Activated CD8-positive, alpha-beta memory T cell treated with anti-CD3 and anti-CD28 coated beads for 1 hour (primary cell): ENCODE data around the gene KMO.

Experiments
- DNase-seq, 2 donors: peaks; one replicate each; pipeline ENCODE4 v3.0.0-alpha.2; 2020; ENCODE audit warnings: low read depth in 1 of 2; ENCODE audit errors: extremely low read depth in 1 of 2

Gene KMO

GRCh38 chr1:241591736-241592135 lies 59.6 kb downstream of the KMO start:
- DNase-seq = no peak

DNA sequence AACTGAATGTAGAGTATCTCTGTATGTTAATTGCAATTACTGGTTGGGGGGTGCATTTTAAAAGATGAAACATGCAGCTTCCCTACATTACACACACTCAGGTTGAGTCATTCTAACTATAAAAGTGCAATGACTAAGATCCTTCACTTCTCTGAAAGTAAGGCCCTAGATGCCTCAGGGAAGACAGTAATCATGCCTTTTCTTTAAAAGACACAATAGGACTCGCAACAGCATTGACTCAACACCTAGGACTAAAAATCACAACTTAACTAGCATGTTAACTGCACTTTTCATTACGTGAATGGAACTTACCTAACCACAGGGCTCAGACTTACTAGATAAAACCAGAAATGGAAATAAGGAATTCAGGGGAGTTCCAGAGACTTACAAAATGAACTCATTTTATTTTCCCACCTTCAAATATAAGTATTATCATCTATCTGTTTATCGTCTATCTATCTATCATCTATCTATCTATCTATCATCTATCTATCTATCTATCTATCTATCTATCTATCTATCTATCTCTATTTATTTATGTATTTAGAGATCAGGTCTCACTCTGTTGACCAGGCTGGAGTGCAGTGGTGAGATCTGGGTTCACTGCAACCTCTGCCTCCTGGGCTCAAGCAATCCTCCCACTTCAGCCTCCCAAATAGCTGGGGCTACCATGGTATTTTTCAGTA lies 60.2 kb downstream of the KMO start:
- no peak for DNase-seq

DNA sequence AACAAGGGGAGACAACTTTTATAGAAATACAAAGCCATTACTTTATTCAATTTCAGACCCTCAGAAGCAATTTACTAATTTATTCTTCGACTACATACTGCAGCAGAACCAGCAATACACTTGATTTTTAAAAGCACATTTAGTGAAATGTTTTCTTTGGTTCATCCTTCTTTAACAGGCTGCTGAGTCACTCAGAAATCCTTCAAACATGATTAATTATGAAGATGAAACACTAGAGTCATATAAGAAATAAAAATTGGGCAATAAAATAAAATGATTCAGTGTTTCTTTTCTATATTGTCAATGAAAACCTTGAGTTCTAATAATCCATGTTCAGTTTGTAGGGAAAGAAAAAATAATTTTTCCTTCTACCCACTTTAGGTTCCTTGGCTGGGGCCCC lies 61.0 kb downstream of the KMO start:
- DNase-seq = no peak

DNA sequence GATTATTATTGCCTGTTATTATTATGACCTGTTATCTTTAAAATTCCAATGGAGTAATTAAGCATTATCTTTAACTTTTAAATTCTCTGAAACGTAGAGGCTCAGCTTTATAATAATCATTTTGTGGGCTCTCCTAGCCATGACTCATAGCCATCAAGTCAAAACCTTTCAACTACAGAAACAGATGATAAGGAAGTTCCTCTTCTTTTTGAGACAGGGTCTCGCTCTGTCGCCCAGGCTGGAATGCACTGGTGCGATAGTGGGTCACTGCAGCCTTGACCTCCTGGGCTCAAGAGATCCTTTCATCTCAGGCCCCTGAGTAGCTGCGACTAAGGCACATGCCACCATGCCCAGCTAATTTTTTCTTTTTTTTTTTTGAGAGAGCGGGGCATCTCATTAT lies 64.5 kb downstream of the KMO start:
- no peak for DNase-seq

GRCh38 chr1:241598249-241598648 lies 66.1 kb downstream of the KMO start:
- no peak for DNase-seq

GRCh38 chr1:241600496-241600901 lies 68.3 kb downstream of the KMO start:
- no peak for DNase-seq

- DNase-seq = no peak
These were observed 71.6 kb downstream of the KMO start for GRCh38 chr1:241603731-241604245.

DNA sequence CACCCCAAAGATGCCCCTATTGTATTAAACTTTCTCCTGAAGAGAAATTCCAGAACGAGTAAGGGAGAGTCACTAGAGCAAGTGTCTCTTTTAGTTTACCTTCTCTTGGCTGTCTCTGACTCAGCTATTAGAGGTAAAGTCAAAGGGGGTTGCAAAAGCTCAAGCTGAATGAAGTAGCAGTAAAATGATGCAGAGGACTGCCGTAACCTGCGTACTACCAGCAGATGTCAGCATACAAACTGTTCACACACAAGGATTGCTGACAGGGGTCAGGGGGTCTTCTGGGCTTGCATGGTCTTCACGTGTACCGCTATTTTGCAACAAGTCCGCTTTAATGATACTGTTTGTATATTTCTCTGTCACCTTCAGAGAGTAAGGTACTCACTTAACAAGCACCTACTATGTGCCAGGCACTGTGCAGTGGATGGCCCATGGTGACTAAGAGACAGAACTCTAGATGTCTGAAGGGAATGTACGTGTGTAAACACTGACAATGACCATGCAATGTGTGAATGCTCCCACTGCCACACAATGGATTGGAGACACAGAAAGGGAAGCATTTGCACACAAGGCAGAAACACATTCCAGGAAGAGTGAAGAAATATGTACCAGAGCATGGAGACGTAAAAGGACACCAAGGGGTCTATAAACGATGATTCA lies 73.1 kb downstream of the KMO start:
- DNase-seq = no peak

DNA sequence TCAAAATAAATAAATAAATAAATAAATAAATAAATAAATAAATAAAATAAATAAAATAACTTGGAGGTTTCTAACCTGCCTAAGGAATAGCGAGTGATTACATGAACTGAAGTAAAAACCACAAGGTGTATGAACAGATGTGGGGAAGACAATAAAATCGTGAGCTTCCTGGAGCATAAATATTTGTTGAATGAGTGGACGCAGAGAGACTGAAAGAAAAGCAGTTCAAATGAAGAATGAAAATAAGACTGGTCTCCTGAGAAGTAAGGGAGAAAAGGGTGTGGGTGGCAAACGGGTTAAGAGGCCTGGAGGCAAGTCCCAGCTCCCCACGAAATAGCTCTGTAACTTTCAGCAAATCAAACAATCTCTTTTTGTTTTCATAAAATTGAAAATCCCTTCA lies 74.4 kb downstream of the KMO start:
- no peak for DNase-seq

DNA sequence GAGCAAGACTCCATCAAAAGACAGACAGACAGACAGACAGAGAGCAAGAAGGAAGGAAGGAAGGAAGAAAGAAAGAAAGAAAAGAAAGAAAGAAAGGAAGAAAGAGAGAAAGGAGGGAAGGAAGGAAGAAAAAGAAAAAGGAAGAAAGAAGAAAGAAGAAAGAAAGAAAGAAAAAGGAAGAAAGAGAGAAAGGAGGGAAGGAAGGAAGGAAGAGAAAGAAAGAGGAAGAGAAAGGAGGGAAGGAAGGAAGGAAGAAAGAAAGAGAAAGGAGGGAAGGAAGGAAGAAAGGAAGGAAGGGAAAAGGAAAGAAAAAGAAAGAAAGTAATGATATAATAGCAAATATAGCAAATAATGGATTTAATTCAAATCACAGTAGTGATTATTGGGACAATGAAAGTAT lies 75.3 kb downstream of the KMO start:
- no peak for DNase-seq

DNA sequence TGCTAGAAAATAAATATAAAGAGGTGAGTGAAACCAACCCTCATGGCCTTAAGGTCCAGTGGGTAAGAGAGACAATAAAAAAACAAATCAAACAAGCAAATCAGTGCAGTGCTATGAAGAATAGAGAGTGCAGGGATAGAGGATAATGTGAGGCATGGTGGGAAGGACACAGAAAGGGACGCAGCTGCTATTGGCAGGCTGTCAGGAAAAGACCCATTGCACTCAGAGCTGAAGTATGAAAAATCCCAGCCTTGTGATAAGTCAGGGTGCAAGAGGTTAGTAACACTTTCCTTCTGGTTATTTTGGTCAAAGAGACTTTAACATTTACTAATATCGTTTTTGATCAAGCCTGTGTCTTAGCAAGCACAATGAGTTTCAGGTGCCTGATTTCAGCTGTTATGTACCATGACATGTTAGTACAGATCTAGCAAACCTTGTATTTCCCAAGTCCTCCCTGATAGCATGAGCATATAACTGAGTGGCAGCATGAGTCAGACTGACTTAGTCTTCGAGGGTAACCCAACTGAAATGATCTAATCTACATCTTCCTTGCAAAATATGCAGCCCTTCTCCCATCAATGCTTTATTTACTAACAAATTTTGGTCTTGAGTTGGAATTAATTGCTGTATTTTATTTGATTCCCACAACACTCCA lies 76.3 kb downstream of the KMO start:
- no peak for DNase-seq

GRCh38 chr1:241610056-241610815 lies 78.1 kb downstream of the KMO start:
- no peak for DNase-seq

GRCh38 chr1:241611063-241611462 lies 78.9 kb downstream of the KMO start:
- DNase-seq = no peak

DNA sequence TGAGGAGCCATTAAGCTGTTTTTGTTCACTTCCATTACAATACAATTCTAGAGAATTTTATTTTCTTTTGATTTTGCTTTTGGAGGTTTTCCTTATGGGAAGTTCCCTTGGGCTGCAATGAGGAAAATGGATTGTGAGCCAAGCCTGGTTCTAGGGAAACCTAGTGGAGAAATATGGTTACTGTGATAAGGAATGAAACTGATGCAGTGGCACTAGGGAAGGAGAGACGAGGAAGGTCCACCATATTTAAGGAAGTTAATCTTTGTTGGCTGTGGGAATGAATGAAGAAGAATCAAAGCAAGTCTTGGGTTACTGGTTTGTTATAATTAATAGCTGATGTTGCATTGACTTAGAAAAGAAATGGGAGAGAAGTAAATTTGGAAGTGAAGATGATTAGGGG lies 79.6 kb downstream of the KMO start:
- DNase-seq = no peak

DNA sequence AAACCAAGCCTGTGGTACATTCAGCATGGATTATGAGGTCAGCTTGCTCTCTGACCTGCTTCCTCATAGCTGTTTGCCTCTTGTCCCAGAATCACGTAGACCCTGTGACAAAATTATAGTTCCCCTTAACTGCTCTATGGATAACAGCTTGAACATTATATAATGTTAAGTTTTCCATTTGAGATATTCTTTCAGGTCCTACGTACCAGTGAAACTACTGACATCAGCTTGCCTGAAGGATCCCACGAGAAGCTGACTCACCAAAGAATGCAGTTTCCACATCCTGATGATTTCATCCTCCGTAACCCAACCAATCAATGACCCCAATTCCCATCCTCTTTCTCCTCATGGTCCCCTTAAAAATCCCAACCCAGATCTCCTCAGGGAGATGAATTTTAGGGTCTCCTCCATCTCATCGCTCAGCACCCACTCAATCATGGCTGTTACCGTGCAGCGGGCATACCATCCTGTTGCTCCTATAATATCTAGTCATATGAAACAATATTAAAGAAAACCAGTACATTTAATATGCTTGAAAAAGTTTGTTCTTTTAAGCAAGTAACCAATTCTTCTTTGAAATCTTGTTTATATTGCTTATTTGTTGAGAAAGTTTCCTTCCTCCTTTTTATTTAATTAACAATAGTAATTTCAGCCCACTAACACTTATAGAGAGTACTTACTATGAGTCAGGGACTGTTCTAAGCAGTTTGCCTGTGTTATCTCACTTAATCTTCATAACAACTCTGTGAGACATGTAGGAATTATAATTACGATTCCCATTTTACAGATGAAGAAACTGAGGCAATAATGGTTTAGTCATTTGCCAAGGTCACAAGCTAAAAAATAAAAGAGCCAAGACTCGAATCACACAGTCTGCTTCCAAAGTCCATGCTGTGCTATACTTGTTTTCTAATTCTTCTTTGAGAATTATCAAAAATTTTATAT lies 80.6 kb downstream of the KMO start:
- DNase-seq = no peak

DNA sequence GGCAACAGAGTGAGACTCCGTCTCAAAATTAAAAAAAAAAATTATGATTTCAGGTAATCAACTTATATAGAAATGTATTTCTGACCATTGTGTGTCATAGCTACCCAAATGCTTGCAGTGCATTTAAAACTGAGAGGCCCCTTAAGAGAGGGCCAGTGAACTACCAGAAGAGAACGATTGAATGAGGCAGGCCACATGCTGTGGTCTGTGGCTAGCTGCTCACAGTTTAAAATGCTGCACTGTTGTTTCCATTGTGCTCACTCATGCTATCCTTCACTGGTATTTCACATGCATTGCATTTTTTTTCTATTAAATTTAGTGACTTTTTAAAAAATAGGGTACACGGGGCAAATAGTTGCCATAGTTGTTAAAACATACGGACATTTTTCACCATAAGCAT lies 82.0 kb downstream of the KMO start:
- DNase-seq = no peak

GRCh38 chr1:241614572-241614971 lies 82.4 kb downstream of the KMO start:
- no peak for DNase-seq

DNA sequence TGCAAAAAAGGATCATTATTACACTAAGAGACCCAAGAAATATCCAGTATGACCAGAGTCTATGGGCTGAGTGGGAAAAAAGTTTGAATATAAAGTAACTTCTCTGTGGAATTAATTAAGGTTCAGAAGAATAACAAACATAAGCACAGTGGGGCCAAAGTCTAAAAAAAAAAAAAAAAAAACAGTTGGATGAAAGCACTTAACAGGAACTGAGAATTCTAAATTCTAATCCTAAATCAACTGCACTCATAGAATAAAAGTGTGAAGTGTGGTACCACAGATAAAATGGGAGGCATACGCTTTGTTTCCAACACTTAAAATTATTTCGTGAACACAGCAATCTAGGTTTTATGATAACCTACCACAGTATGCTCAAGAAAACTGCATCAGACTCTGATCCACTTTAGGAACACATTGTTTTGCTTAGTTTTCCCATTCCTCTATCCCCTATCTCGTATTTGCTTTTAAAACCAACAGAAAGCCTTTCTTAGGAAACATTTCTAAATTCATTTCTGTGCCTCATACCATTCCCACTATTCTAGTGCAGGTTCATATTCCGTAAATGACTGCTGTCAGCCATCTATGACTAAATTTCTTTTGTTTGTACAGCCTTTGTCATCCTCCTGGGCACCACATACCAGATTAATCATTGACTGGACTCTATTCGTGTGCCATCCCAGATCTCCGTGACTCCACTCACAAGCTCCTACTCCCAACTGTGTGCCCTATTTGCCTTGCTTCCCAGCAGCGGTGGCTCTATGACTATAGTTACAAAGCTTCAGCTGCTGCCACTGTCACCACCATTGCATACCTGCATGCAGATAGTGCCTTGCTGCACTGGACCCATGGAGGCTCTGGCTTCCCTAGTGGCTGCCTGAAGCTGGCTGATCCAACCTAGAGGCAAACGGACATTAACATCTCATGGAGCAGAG lies 83.1 kb downstream of the KMO start:
- no peak for DNase-seq

- DNase-seq = no peak
These were observed 85.2 kb downstream of the KMO start for GRCh38 chr1:241617426-241617825.
